Activated naive CD4-positive, alpha-beta T cell (primary cell): ENCODE data around the gene PLEKHJ1.

Experiments
- DNase-seq, 4 experiments: peaks; one replicate each; lab custom pipeline; 2025; lab: John Stamatoyannopoulos, UW

PLEKHJ1 gene

GRCh38 chr19:2197270-2197669 is 38.9 kb downstream of the PLEKHJ1 start:
- DNase-seq = no peak

GRCh38 chr19:2195914-2196313 is 40.2 kb downstream of the PLEKHJ1 start:
- DNase-seq = no peak

- no peak for DNase-seq
Measured at GRCh38 chr19:2195361-2195760, 40.8 kb downstream of the PLEKHJ1 start.

GRCh38 chr19:2194513-2195078 is 41.5 kb downstream of the PLEKHJ1 start:
- no peak for DNase-seq

- DNase-seq = no peak
Measured at GRCh38 chr19:2193807-2194206, 42.3 kb downstream of the PLEKHJ1 start.

- DNase-seq = no peak
Measured at GRCh38 chr19:2192862-2193261, 43.3 kb downstream of the PLEKHJ1 start.

GRCh38 chr19:2191456-2192310 is 44.4 kb downstream of the PLEKHJ1 start:
- DNase-seq = no peak

- no peak for DNase-seq
Measured at GRCh38 chr19:2190848-2191455, 45.2 kb downstream of the PLEKHJ1 start.

- DNase-seq = no peak
Measured at GRCh38 chr19:2189880-2190279, 46.2 kb downstream of the PLEKHJ1 start.

GRCh38 chr19:2188708-2189385 is 47.3 kb downstream of the PLEKHJ1 start:
- DNase-seq = no peak

GRCh38 chr19:2187159-2187558 is 49.0 kb downstream of the PLEKHJ1 start:
- DNase-seq = no peak

GRCh38 chr19:2186071-2186846 is 49.9 kb downstream of the PLEKHJ1 start:
- no peak for DNase-seq

- no peak for DNase-seq
Measured at GRCh38 chr19:2185734-2186070, 50.4 kb downstream of the PLEKHJ1 start.

- no peak for DNase-seq
Measured at GRCh38 chr19:2184422-2184975, 51.6 kb downstream of the PLEKHJ1 start.
